ENCODE data around the gene C2CD4A. TPM values are rescaled to one million over a fixed set of nuclear protein-coding genes. Genes with fewer than 3 reads are reported as not detected.

Gene C2CD4A
- total and polyA plus RNA-seq, 4 donors = under 0.01 to 0.02 TPM; not detected in 2

DNA sequence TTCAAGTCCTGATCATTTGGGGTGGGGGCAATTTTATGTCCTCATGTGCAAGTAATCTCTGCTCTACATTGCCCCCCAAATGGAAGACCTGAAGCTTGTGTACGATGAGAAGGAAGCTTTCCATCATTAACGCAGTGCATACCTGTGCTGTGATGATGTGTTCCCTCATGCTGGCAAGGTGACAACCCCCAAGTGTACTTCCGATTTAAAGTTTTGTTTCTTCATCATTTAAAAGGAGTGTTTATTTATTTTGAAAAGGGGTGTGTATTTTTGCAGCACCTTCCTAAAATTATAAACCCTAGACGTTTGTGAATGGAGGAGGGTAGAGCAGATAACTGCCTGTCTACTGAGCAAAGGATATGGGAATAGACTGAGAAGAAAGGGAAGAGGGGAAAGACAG is 45.3 kb downstream of the C2CD4A start:
- no peaks in the 10 kb centered on the region for H3K36me3 ChIP-seq (ENCODE audit: control insufficient read depth in 4 of 4, insufficient read depth in 3 of 4, low read depth in 1 of 4, low read length in 3 of 4)
- peaks cover 0 to 29% (median 6%) of the 10 kb centered on the region in 4 donors for H3K4me1 ChIP-seq (ENCODE audit: control insufficient read depth in 4 of 4, insufficient read depth in 4 of 4, low read length in 3 of 4)
- no peak for TF ChIP-seq SP1 (IDR thresholded peaks at IDR 0.05)
- TF ChIP-seq, protein P1, sequence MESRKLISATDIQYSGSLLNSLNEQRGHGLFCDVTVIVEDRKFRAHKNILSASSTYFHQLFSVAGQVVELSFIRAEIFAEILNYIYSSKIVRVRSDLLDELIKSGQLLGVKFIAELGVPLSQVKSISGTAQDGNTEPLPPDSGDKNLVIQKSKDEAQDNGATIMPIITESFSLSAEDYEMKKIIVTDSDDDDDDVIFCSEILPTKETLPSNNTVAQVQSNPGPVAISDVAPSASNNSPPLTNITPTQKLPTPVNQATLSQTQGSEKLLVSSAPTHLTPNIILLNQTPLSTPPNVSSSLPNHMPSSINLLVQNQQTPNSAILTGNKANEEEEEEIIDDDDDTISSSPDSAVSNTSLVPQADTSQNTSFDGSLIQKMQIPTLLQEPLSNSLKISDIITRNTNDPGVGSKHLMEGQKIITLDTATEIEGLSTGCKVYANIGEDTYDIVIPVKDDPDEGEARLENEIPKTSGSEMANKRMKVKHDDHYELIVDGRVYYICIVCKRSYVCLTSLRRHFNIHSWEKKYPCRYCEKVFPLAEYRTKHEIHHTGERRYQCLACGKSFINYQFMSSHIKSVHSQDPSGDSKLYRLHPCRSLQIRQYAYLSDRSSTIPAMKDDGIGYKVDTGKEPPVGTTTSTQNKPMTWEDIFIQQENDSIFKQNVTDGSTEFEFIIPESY (IDR thresholded peaks at IDR 0.05) = no peak
- no peak for TF ChIP-seq GABPA (IDR thresholded peaks at IDR 0.05 in 1 of 2, conservative IDR thresholded peaks at IDR 0.05 in 1 of 2)
- TF ChIP-seq, protein P2, sequence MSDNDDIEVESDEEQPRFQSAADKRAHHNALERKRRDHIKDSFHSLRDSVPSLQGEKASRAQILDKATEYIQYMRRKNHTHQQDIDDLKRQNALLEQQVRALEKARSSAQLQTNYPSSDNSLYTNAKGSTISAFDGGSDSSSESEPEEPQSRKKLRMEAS (IDR thresholded peaks at IDR 0.05) = no peak
- TF ChIP-seq FOXA1 (IDR thresholded peaks at IDR 0.05) = no peak
- TF ChIP-seq EGR1 (IDR thresholded peaks at IDR 0.05; ENCODE audit: low read depth in 2 of 2) = no peak
- no peak for TF ChIP-seq FOXA2 (IDR thresholded peaks at IDR 0.05)
- TF ChIP-seq, protein P3, sequence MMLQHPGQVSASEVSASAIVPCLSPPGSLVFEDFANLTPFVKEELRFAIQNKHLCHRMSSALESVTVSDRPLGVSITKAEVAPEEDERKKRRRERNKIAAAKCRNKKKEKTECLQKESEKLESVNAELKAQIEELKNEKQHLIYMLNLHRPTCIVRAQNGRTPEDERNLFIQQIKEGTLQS (IDR thresholded peaks at IDR 0.05) = no peak
- TF ChIP-seq, protein P4, sequence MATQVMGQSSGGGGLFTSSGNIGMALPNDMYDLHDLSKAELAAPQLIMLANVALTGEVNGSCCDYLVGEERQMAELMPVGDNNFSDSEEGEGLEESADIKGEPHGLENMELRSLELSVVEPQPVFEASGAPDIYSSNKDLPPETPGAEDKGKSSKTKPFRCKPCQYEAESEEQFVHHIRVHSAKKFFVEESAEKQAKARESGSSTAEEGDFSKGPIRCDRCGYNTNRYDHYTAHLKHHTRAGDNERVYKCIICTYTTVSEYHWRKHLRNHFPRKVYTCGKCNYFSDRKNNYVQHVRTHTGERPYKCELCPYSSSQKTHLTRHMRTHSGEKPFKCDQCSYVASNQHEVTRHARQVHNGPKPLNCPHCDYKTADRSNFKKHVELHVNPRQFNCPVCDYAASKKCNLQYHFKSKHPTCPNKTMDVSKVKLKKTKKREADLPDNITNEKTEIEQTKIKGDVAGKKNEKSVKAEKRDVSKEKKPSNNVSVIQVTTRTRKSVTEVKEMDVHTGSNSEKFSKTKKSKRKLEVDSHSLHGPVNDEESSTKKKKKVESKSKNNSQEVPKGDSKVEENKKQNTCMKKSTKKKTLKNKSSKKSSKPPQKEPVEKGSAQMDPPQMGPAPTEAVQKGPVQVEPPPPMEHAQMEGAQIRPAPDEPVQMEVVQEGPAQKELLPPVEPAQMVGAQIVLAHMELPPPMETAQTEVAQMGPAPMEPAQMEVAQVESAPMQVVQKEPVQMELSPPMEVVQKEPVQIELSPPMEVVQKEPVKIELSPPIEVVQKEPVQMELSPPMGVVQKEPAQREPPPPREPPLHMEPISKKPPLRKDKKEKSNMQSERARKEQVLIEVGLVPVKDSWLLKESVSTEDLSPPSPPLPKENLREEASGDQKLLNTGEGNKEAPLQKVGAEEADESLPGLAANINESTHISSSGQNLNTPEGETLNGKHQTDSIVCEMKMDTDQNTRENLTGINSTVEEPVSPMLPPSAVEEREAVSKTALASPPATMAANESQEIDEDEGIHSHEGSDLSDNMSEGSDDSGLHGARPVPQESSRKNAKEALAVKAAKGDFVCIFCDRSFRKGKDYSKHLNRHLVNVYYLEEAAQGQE (IDR thresholded peaks at IDR 0.05) = no peak
- no peak for TF ChIP-seq RAD21 (IDR thresholded peaks at IDR 0.05)
- H3K9ac ChIP-seq (ENCODE audit: low read depth in 1 of 2, low read length in 2 of 2) = no peak overlapping the region
- WGBS = 82% methylated on average over 4 of the region's 4 CpGs
- H3K4me3 ChIP-seq (ENCODE audit: low read depth in 1 of 3, low read length in 3 of 3) = no peak overlapping the region
- H3K27me3 ChIP-seq (ENCODE audit: control insufficient read depth in 4 of 4, insufficient read depth in 4 of 4, low read length in 3 of 4) = no peaks in the 10 kb centered on the region
- DNase-seq (ENCODE audit: low spot score) = no peak
- H3K27ac ChIP-seq (ENCODE audit: low read depth in 1 of 2, low read length in 2 of 2) = peak overlapping the region; percentile 73 to 80
- H3K9me3 ChIP-seq (ENCODE audit: control insufficient read depth in 4 of 4, low read length in 3 of 4) = no peaks in the 10 kb centered on the region

DNA sequence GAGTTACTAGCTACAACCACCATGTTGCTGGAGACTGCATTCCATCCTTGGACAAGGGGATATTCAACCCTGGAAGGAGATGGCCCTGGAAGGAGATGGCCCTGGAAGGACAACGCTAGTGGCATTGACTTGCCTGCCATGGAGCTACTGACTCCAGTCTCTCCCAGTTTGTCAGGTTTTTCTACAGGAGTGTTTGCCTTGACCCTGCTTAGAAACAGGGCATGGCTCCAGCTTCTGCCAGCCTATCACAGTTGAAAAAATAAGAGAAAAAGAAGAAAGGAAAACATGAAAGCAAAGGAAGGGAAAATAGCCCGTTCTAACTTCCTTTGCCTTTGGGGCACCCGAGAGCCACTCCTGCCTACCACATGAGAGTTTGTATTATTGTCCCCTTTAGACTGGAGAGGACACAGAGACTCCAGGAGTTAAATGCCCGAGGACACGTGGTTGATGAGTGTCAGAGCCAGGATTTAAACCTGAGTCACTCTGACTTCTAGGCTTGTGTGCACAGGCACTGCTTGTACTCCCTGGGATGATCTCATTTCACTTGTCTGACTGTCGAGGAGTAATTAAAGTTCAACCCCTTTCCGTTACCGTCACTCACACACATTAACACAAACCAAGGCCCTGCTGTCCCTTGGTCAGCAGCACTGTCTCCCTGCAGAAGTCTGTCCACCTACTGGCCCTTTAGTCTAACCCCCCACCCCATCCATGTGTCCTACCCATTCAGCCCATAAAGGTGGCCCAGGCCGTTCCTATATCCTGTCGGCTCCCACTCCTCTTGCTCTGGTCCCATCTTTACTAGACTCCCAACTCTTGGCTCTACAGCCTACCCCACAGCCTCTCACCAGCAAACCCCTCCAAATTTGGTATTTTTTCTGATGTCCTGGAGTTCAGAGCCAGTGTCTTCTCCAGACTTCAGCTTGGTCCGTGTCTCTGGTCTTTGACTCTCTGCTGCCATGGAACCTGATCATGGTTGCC is 46.1 kb downstream of the C2CD4A start:
- no peak for TF ChIP-seq NR2F2 (IDR thresholded peaks at IDR 0.05)
- no peak for TF ChIP-seq TAF1 (conservative IDR thresholded peaks at IDR 0.05)
- peak in 1 of 2 donors; percentile 89 for TF ChIP-seq JUND (IDR thresholded peaks at IDR 0.05)
- peak in 1 of 2 donors; percentile 48 for TF ChIP-seq HNF4A (conservative IDR thresholded peaks at IDR 0.05)
- TF ChIP-seq HNF4G (IDR thresholded peaks at IDR 0.05) = no peak
- TF ChIP-seq, protein P4 (IDR thresholded peaks at IDR 0.05) = no peak
- TF ChIP-seq YY1 (IDR thresholded peaks at IDR 0.05) = peak; percentile 34
- peak in 1 of 2 donors; percentile 71 for TF ChIP-seq RXRA (IDR thresholded peaks at IDR 0.05)
- TF ChIP-seq FOXA1 (IDR thresholded peaks at IDR 0.05) = peak; percentile 11
- Histone ChIP-seq H3K36me3 (ENCODE audit: control insufficient read depth in 4 of 4, insufficient read depth in 3 of 4, low read depth in 1 of 4, low read length in 3 of 4) (no peaks in the 10 kb centered on the region), H3K9me3 (ENCODE audit: control insufficient read depth in 4 of 4, low read length in 3 of 4) (no peaks in the 10 kb centered on the region), H3K4me1 (ENCODE audit: control insufficient read depth in 4 of 4, insufficient read depth in 4 of 4, low read length in 3 of 4) (peaks cover 0 to 29% (median 5%) of the 10 kb centered on the region in 4 donors), H3K27me3 (ENCODE audit: control insufficient read depth in 4 of 4, insufficient read depth in 4 of 4, low read length in 3 of 4) (no peaks in the 10 kb centered on the region), H3K4me3 (ENCODE audit: low read depth in 1 of 3, low read length in 3 of 3) (no peak overlapping the region), H3K9ac (ENCODE audit: low read depth in 1 of 2, low read length in 2 of 2) (peak overlapping the region in 1 of 2 donors; percentile 17), H3K27ac (ENCODE audit: low read depth in 1 of 2, low read length in 2 of 2) (peak overlapping the region; percentile 73 to 80)
- WGBS = 73% methylated on average over 11 of the region's 11 CpGs
- no peak for DNase-seq (ENCODE audit: low spot score)
